CD1c-positive myeloid dendritic cell (primary cell): Measurements from ENCODE around the gene ZNF32.
"Not testable (repeated sequence)": the region's sequence is repeated elsewhere in the genome, so short reads cannot be mapped to it uniquely, and the experiment has no call there.

Experiments
- DNase-seq: peaks from one replicate; pipeline ENCODE4 v3.0.0-alpha.2; 2016; ENCODE audit errors: extremely low spot score

Gene ZNF32

DNA sequence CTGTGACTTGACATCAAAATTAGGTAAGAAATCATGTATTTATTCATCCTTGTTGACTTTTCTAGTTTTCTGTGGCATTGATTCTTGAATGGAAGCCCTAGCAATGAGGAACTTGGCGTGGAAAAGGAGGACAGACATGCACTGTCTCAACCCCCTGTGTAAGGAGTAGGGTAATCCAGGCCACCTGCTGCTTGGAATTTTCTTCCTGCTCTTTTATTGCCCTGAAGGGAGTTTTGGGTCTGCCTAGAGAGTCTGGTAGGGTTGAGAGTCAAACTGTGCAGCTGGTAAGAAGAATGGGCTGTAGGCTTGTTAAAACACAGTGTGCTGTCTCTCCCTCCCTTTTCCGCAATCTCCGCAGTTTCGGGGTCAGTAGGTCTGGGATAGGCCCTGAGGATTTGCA lies 19.7 kb downstream of the ZNF32 start:
- no peak for DNase-seq

DNA sequence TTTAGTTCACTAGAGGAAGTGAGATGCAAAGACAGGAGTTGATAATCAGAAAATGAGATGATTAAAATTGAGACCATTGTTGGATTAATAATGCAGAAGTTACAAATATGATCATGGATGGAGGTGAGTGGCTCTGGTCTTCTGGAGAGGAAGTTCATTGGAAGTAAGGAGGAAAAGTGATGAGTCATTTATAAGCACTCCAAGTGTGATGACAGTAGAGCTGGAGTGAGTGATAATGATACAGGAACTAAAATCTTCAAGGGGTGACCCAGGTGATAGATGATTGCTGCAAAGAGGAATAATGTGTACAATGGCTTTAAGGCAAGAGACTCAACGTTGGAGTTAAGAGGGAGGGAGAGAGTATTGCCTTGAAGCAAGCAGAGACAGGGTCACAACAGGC lies 20.7 kb downstream of the ZNF32 start:
- DNase-seq, result no peak

DNA sequence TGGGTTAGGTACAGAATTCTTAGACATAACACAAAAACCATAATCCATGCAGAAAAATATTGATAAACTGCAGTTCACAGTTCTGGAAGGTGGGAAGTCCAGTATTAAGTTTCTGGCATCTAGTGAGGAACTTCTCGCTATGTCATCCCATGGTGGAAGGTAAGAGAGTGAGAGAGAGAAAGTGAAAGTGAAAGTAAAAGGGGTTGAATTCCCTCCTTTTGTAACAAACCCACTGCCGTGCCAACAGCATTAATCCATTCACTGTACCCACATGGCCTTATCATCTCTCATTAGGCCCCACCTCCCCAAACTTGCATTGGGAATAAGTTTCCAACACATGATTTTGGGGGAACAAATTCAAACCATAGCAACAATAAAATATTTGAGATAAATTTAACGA lies 25.3 kb downstream of the ZNF32 start:
- DNase-seq, result no peak

DNA sequence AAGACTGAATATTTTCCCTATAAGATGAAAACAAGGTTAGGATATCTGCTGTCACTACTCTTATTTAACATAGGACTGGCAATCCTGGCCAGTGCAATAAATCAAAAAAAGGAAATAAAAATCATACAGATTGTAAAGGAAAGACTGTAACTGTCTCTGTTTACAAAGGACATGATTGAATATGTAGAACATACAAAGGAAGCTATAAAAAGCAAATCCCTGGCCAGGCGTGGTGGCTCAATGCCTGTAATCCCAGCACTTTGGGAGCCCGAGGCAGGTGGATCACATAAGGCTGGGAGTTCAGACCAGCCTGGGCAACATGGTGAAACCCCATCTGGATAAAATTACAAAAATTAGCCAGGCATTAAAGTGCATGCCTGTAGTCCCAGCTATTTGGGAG lies 26.6 kb downstream of the ZNF32 start:
- DNase-seq, result no peak

DNA sequence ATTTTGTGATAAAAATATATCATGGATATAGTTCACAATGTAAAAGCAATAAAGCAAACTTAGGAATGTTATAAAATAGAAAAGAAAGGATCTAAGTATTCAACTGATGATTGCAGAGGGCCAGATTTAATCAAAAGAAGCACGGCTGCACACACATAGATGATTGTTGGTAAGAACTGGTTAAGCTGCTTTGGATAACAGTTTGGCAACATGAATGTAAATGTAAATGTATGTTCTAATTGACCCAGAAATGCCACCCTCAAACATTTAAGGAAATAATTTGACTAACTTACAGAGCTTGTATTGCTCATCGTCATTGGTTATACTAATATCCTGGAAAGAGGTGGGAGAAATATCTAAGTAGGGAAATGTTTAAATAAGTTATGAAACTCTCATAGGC lies 29.3 kb downstream of the ZNF32 start:
- no peak for DNase-seq

DNA sequence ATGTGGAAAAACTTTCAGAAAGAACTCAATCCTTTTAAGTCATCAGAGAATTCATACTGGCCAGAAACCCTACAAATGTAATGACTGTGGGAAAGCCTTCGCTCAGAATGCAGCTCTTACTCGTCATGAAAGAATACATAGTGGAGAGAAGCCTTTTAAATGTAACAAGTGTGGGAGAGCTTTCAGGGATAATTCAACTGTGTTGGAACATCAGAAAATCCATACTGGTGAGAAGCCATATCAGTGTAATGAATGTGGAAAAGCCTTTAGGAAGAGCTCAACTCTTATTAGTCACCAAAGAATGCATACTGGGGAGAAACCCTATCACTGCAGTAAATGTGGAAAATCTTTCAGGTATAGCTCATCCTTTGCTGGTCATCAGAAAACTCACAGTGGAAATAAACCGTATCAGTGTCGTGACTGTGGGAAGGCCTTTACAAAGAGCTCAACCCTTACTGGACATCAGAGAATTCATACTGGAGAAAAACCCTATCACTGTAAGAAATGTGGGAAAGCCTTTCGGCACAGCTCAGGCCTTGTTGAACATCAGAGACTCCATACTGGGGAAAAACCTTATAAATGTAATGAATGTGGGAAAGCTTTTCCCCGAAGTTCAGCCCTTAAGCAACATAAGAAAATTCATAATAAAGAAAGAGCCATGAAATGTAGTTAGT lies 31.8 kb downstream of the ZNF32 start:
- DNase-seq, result no peak

DNA sequence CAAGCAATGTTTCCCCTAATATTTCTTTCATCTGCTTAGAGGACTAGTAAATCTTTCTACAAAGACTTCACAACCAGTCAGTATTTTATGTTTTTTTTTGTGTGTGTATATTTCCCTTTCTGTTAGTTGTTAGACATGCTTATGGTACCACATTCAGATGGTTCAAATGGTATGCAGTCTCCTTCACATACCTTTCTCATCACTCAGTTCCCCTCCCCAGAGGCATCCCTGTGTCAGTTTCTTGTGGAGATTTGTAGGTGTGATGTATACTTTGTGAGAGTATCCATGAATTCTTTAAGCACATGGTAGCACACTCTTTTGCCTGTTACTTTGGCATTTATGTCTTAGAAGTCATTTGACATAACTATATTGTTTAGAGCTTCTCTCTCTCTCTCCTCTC lies 38.0 kb downstream of the ZNF32 start:
- DNase-seq, result no peak

DNA sequence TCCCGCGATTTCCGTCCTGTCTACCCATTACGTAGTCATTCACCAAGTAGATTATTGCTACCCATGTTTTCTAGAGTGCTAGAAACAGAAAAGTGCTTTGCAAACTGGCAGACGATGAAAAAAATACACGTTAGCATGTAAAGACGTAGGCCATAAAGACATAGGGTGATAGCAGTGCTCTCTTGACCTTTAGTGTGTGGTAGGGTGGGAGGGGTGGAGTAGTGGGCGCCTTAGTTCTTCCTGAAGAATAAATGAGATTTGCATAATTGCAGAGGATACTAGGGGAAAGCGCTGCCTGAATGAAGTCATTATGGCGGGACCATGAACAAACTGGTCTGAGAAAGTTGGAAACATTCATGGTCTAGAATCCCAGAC lies 41.5 kb downstream of the ZNF32 start:
- DNase-seq, result no peak

DNA sequence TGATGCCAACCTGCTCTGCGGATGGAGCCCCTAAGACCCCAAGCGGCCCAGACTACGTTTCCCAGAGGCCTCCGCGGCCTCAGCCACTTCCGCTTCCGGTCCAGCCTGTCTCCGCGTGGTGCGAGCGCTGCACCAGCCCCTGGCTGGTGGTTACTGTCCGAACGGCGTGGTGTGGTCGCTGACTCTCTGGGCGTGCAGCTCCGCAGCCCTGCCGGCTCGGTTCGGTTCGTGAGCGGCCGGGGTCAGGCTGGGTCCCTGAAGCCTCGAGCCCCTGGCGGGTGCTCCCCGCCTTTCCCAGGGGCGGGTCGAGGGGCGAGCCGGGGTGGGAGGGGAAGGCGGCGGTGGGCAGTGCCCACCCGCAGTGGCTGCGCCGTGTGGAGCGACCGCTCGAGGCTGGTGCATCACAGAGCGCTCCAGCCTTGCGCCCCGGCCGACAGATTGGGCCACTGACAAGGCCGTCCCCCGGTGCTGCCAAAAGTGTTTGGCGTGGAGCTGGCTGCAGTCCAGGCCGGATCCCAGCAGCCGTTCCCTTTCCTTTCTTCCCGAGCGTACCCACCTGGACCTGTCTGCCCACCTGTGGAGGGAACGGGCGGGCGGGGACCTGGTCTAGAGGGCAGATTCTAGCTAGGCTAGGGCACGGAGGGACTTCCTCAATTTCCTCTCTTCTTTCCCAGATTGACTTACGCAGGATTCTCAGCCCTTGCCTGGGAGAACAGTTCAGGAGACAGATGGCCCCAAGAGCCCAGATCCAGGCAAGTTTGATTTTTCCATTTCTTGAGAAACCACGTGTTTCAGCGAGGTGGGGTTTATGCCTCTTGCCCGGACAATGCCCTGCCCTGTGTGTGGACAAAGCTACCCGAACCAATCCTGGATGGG lies 42.1 kb downstream of the ZNF32 start, which contains the start of gene ZNF485:
TSS of gene ZNF485 (plus strand) at position 116 of the 876 bp plus-strand sequence. CDS start at position 729, 613 bp downstream.
- DNase-seq, result peak; percentile 31

DNA sequence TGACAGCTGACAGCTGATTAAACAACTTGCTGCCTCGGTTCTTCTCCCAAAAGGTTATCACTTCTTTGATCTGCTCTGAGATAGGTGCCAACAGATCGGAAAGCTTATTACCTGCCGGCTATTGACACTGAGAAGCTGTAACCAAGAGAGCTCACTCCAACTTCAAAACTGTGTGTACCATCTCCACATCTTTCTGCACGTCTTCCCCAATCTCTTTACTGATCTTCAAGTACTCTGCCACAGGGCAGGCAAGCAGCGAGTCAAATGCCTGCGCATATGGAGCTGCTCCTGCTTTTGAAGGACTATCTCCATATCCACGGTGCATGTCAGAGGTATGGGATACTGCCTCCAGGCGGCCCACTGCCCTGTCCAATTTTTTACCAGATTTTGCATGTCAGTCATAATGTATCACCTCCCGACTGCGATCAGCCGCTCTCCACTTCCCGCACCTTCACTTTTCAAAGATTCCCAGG lies 42.8 kb downstream of the ZNF32 start:
- no peak for DNase-seq

DNA sequence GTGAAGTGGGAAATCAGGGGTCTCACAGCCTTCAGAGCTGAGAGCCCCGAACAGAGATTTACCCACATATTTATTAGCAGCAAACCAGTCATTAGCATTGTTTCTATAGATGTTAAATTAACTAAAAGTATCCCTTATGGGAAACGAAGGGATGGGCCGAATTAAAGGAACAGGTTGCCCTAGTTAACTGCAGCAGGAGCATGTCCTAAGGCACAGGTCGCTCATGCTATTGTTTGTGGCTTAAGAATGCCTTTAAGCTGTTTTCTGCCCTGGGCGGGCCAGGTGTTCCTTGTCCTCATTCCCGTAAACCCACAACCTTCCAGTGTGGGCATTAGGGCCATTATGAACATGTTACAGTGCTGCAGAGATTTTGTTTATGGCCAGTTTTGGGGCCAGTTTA lies 47.1 kb downstream of the ZNF32 start:
- not testable (repeated sequence) for DNase-seq

DNA sequence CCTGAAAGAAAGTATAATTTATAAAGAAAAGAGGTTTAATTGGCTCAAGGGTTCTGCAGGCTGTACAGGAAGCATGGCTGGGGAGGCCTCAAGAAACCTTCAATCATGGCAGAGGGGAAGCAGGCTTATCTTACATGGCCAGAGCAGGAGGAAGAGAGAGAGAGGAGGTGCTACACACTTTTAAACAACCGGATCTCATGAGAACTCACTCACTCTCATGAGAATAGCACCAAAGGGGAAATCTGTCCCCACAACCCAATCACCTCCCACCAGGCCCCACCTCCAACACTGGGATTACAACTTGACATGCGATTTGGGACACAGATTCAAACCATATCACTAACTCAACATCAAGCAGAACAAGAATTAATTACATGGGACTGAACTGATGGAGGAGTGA lies 49.3 kb downstream of the ZNF32 start:
- DNase-seq, result no peak

DNA sequence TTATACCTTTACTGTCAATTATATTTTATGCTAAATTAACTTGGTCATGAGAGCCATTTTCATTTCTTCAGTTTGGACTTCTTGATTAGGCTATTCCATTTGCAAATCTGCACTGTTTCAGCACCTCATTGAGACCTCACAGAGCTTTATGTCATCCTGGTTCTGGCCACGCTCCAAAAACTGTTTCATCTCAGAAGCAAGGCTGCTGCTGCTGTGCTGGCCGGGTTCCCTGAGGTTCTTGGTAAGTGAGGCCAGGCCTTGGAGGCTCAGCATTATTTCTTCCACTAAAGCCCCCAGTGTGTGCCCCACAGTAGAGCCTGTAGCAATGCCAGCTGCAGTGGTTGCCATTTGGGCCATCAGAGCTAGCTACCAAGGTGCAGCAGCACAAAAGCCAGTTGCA lies 50.2 kb downstream of the ZNF32 start:
- DNase-seq, result no peak

DNA sequence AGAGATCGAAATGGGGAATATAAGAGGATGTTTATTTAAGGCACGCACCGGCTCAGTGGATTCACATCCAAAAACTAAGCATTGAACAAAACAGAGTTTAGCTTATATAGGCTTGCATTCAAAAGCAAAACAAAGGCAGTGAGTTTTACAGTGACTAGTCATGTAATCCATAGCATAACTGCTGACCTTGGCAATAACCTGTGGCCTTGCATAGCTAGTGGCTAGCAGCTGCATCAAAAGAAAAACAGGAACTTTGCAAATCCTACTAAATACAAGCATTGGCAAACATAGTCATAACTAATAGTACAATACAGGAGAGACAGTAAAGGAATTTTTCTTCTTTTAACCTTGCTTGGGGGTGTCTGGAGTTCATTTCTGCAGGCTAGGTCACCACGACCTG lies 52.1 kb downstream of the ZNF32 start:
- DNase-seq, result peak; percentile 36

DNA sequence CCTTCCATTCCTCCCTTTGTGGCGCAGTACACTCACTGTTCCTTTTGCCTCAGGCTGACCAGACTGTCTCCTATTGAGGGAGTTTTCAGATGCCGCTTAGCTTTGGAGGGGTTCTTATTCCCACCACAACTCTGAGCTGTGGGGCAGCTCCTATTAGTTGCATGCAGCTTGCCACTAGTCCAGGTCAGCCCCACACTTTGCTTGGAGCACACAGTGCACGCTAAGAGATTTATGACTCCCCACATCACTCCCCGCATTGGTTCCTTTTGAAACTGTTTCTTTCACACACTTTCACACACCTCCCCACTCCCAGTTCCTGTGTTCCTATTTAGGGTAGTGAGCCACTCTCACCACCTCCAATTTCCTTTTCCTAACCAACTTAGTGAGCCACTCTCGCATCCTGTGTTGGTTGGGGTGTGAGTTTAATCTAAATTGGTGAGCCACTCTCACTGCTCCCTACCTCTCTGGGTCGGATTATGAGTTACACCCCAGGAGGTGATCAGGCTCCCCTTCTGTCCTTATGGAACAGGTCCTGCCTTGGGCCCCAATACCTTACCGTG lies 52.9 kb downstream of the ZNF32 start:
- DNase-seq, result peak; percentile 31

DNA sequence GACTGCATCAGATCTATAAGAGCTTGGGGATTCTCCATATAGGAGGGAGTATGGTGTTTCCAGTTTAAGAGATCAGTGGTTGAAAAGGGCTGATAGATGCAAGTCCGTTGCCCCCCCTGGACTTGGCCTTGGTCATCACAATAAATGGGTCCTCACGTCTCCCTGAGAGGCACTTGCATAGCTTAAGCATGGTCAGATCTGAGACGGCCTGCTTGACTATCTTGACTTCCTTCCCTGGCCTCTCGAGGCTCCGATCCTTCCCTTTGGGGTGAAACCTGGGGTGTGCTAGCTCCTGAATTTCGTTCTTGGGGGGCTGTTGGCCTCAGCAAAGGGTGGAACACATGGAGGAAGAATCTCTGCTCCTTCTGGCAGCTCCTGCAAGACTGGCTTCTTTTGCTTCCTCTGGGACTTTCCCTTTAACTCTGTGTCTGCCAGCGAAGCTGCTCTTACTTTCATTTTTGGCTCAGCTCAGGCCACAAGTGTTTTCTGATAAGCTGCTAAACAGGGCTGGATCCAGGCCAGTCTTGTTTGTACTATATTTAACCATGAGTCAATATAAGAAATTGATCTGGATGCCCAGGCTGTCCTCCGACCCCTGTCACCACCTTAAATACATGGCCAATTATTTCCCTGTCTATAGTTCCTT lies 53.6 kb downstream of the ZNF32 start:
- DNase-seq, result peak; percentile 28
